Chondrocyte (in vitro differentiated cells): ENCODE results near the gene FLRT3. TPM values are rescaled to one million over a fixed set of nuclear protein-coding genes. Genes with fewer than 3 reads are reported as not detected.
A peak's percentile ranks its signal among the peaks of the same experiment; 100 is the strongest.

Source experiments
- DNase-seq: peaks from one replicate; pipeline ENCODE4 v3.0.0; 2021; ENCODE audit warnings: mixed read lengths, low spot score
- H3K27ac Mint-ChIP-seq: one replicate; pipeline ENCODE4 v1.8.0; 2021; ENCODE audit warnings: mild to moderate bottlenecking, moderate library complexity, mixed read lengths; ENCODE audit not compliant: unreplicated experiment
- H3K27me3 Mint-ChIP-seq: 2 replicates; pipeline ENCODE4 v1.8.0; 2021; ENCODE audit warnings: low read depth, mixed read lengths
- H3K36me3 Mint-ChIP-seq: 2 replicates; pipeline ENCODE4 v1.8.0; 2021; ENCODE audit warnings: low read depth, mixed read lengths
- H3K4me1 Mint-ChIP-seq: 2 replicates; pipeline ENCODE4 v1.8.0; 2021; ENCODE audit warnings: low read depth, mild to moderate bottlenecking, mixed read lengths
- H3K4me3 Mint-ChIP-seq: one replicate; pipeline ENCODE4 v1.8.0; 2021; ENCODE audit warnings: mild to moderate bottlenecking, moderate library complexity, mixed read lengths; ENCODE audit not compliant: unreplicated experiment
- H3K9me3 Mint-ChIP-seq: 2 replicates; pipeline ENCODE4 v1.8.0; 2021; ENCODE audit warnings: low read depth, mixed read lengths
- CTCF ChIP-seq: fragments of 200-600 bp; sonication (generic); IDR thresholded peaks from 2 replicates; pipeline ENCODE4 v1.5.0; 2021; ENCODE audit warnings: antibody characterized with exemption, mild to moderate bottlenecking, moderate library complexity
- long read RNA-seq: library from polyadenylated mRNA; stranded (forward); transcript quantifications from one replicate; pipeline ENCODE4 v2.0.0, GENCODE V29; 2021
- total RNA-seq: library from RNA; stranded (reverse); gene quantifications from 3 replicates; pipeline ENCODE4 v1.2.1, GENCODE V29; 2021

FLRT3 gene
- total RNA-seq, result 1.5 to 1.7 TPM (median 1.7 TPM) in 3 replicates
- long read RNA-seq, full-length matches to known transcripts, result 5 of 6 reads
- long read RNA-seq, partial matches to known transcripts, result 0 of 6 reads
- long read RNA-seq, other reads (novel, unspliced or antisense), result 1 of 6 reads

- Mint-ChIP-seq H3K27ac (peak within 1 kb of the TSS; percentile 87), H3K4me1 (peaks cover 32% of the 10 kb centered on the region), H3K36me3 (no peaks in the 10 kb centered on the region), H3K27me3 (peaks cover 10% of the 10 kb centered on the region), H3K4me3 (peak within 1 kb of the TSS; percentile 77), H3K9me3 (no peaks in the 10 kb centered on the region)
- no peak for DNase-seq
- TF ChIP-seq CTCF, result peak; percentile 95
These were observed at the start of gene FLRT3 for GRCh38 chr20:14337400-14338171. FLRT3 (minus strand) TSS chr20:14337612; CDS start chr20:14327506, 10,106 bp downstream.

- Mint-ChIP-seq H3K4me1 (peaks cover 3% of the 10 kb centered on the region), H3K9me3 (peaks cover 26% of the 10 kb centered on the region), H3K4me3 (no peak overlapping the region)
These were observed 49.3 kb upstream of the FLRT3 start for GRCh38 chr20:14386726-14387125.

GRCh38 chr20:14385176-14385740 lies 47.8 kb upstream of the FLRT3 start:
- Mint-ChIP-seq H3K27me3 (no peaks in the 10 kb centered on the region), H3K4me3 (no peak overlapping the region), H3K27ac (no peak overlapping the region), H3K36me3 (no peaks in the 10 kb centered on the region), H3K9me3 (peaks cover 22% of the 10 kb centered on the region), H3K4me1 (peaks cover 3% of the 10 kb centered on the region)
- TF ChIP-seq CTCF, result no peak
- no peak for DNase-seq

More at GRCh38 chr20:14386726-14387125, 49.3 kb upstream of the FLRT3 start:
- Mint-ChIP-seq H3K27ac (no peak overlapping the region), H3K27me3 (no peaks in the 10 kb centered on the region), H3K36me3 (no peaks in the 10 kb centered on the region)
- no peak for TF ChIP-seq CTCF
- DNase-seq, result no peak

- no peak for TF ChIP-seq CTCF
- H3K9me3 Mint-ChIP-seq, result peaks cover 19% of the 10 kb centered on the region
- no peak for DNase-seq
These were observed 47.2 kb upstream of the FLRT3 start for GRCh38 chr20:14384416-14385175.

GRCh38 chr20:14383335-14383734 lies 45.9 kb upstream of the FLRT3 start:
- Mint-ChIP-seq H3K4me1 (peaks cover 3% of the 10 kb centered on the region), H3K9me3 (peaks cover 14% of the 10 kb centered on the region), H3K36me3 (no peaks in the 10 kb centered on the region), H3K27ac (no peak overlapping the region), H3K4me3 (no peak overlapping the region), H3K27me3 (no peaks in the 10 kb centered on the region)
- no peak for DNase-seq
- TF ChIP-seq CTCF, result no peak

More at GRCh38 chr20:14384416-14385175, 47.2 kb upstream of the FLRT3 start:
- Mint-ChIP-seq H3K27ac (no peak overlapping the region), H3K27me3 (no peaks in the 10 kb centered on the region), H3K4me1 (peaks cover 3% of the 10 kb centered on the region), H3K4me3 (no peak overlapping the region), H3K36me3 (no peaks in the 10 kb centered on the region)
